A549 (cell line): ENCODE data around the gene PRR11. TPM values are rescaled to one million over a fixed set of nuclear protein-coding genes. Genes with fewer than 3 reads are reported as not detected.

Source experiments
- ATAC-seq, 2 experiments: fragments of 200-7000 bp in 1 of 2; fragments of >200 bp in 1 of 2; cut with Nextera tagmentation in 1 of 2; cut with Tn5 transposase in 1 of 2; 3 replicates each; pipeline versions ENCODE4 v1.8.0 to v1.9.1; 2018 to 2020; ENCODE audit warnings: mild to moderate bottlenecking in 1 of 2, moderate library complexity in 1 of 2
- CTCF ChIA-PET: fragments of 300-600 bp; sonication (Branson Sonifier 250); formaldehyde crosslinking; extraction: SDS; loops from one replicate; lab custom pipeline; 2021; ENCODE audit warnings: antibody characterized with exemption, inconsistent platforms; lab: Yijun Ruan, JAX
- POLR2A ChIA-PET: fragments of 350-600 bp; formaldehyde crosslinking; extraction: SDS; loops from one replicate; lab custom pipeline; 2021; ENCODE audit warnings: antibody characterized with exemption, inconsistent platforms; lab: Yijun Ruan, JAX
- DNase-seq, 2 experiments: peaks; one replicate each; pipeline versions ENCODE4 v3.0.0 to v3.0.0-alpha.2; 2011 to 2016; ENCODE audit warnings: low read depth in 1 of 2, low spot score in 1 of 2
- FAIRE-seq: peaks from 2 replicates; lab custom pipeline; 2011; peaks lifted over from hg19 to GRCh38; lab: Jason Lieb, UNC
- H3K27ac ChIP-seq, 2 experiments: fragments of >200 bp; sonication (Bioruptor Twin); formaldehyde crosslinking; 3 replicates each; pipeline ENCODE4 v1.5.1; 2016 to 2017
- H3K4me1 ChIP-seq: fragments of >200 bp; sonication (Bioruptor Twin); formaldehyde crosslinking; 3 replicates; pipeline ENCODE4 v1.6.1; 2016
- H3K4me2 ChIP-seq: fragments of >200 bp; sonication (Bioruptor Twin); formaldehyde crosslinking; 3 replicates; pipeline ENCODE4 v1.6.1; 2016
- H3K4me3 ChIP-seq: fragments of >200 bp; sonication (Bioruptor Twin); formaldehyde crosslinking; 3 replicates; pipeline ENCODE4 v1.5.1; 2016
- H3K9me3 ChIP-seq: fragments of >200 bp; sonication (Bioruptor Twin); formaldehyde crosslinking; 3 replicates; pipeline ENCODE4 v1.6.1; 2016
- CEBPB ChIP-seq, 2 experiments: fragments of >200 bp in 1 of 2; sonication (Bioruptor Twin) in 1 of 2; formaldehyde crosslinking in 1 of 2; IDR thresholded peaks; 2 replicates each; pipeline ENCODE4 v1.6.1; 2012 to 2016
- CHD2 ChIP-seq: fragments of 150-350 bp; IDR thresholded peaks from 2 replicates; pipeline ENCODE4 v1.6.1; 2014; ENCODE audit warnings: low read length; ENCODE audit not compliant: partially characterized antibody
- CHD4 ChIP-seq: fragments of 200-600 bp; sonication (generic); IDR thresholded peaks from 2 replicates; pipeline ENCODE4 v1.6.1; 2016; ENCODE audit warnings: antibody characterized with exemption, mild to moderate bottlenecking, borderline replicate concordance
- EP300 ChIP-seq, 2 experiments: fragments of >200 bp; sonication (Bioruptor Twin); formaldehyde crosslinking; IDR thresholded peaks; 2 replicates in 1 of 2; 3 replicates in 1 of 2; pipeline ENCODE4 v1.6.1; 2016 to 2017
- FOXS1 ChIP-seq: fragments of 250-450 bp; sonication (Bioruptor Pico); IDR thresholded peaks from 2 replicates; pipeline ENCODE4 v1.5.0; 2020; ENCODE audit warnings: mild to moderate bottlenecking, moderate library complexity
- HOXB5 ChIP-seq: fragments of 250-450 bp; sonication (Bioruptor Pico); IDR thresholded peaks from 2 replicates; pipeline ENCODE4 v1.5.0; 2020; ENCODE audit warnings: mild to moderate bottlenecking, moderate library complexity
- JUN ChIP-seq, 2 experiments: fragments of >200 bp; sonication (Bioruptor Twin); formaldehyde crosslinking; IDR thresholded peaks; 2 replicates in 1 of 2; 3 replicates in 1 of 2; pipeline ENCODE4 v1.6.1; 2016 to 2017
- JUNB ChIP-seq: fragments of >200 bp; sonication (Bioruptor Twin); formaldehyde crosslinking; IDR thresholded peaks from 2 replicates; pipeline ENCODE4 v1.6.1; 2016
- MAFK ChIP-seq: fragments of 450-650 bp; IDR thresholded peaks from 2 replicates; pipeline ENCODE4 v1.6.1; 2014; ENCODE audit not compliant: partially characterized antibody
- MAZ ChIP-seq: fragments of 150-350 bp; IDR thresholded peaks from 2 replicates; pipeline ENCODE4 v1.6.1; 2014; ENCODE audit warnings: antibody characterized with exemption, low read depth, low read length, borderline replicate concordance
- NFE2L2 ChIP-seq: fragments of 150-350 bp; conservative IDR thresholded peaks from 2 replicates; pipeline ENCODE4 v1.6.1; 2014; ENCODE audit warnings: low read length
- NPAS2 ChIP-seq: fragments of 250-450 bp; sonication (Bioruptor Pico); IDR thresholded peaks from 2 replicates; pipeline ENCODE4 v1.8.0; 2022; ENCODE audit warnings: mild to moderate bottlenecking, moderate library complexity, borderline replicate concordance
- POLR2AphosphoS2 ChIP-seq: conservative IDR thresholded peaks from 2 replicates; pipeline ENCODE4 v1.6.1; 2012; ENCODE audit warnings: low read length, improper control_type of control experiment, inconsistent platforms
- RCOR1 ChIP-seq: fragments of 150-350 bp; IDR thresholded peaks from 2 replicates; pipeline ENCODE4 v1.6.1; 2014; ENCODE audit warnings: antibody characterized with exemption, low read length, low read depth
- RFX5 ChIP-seq: fragments of 450-650 bp; IDR thresholded peaks from 2 replicates; pipeline ENCODE4 v1.7.1; 2014; ENCODE audit warnings: antibody characterized with exemption, mild to moderate bottlenecking, moderate library complexity
- SMC3 ChIP-seq: fragments of >200 bp; sonication (Bioruptor Twin); formaldehyde crosslinking; IDR thresholded peaks from 3 replicates; pipeline ENCODE4 v1.6.1; 2018; ENCODE audit warnings: inconsistent platforms
- TFCP2L1 ChIP-seq: fragments of 250-450 bp; sonication (Bioruptor Pico); IDR thresholded peaks from 2 replicates; pipeline ENCODE4 v1.5.0; 2021; ENCODE audit warnings: mild to moderate bottlenecking
- TP53 ChIP-seq: fragments of 250-450 bp; sonication (Bioruptor Pico); IDR thresholded peaks from 2 replicates; pipeline ENCODE4 v1.5.0; 2021; ENCODE audit warnings: mild to moderate bottlenecking, moderate library complexity
- ZFP36 ChIP-seq: fragments of 450-650 bp; IDR thresholded peaks from 2 replicates; pipeline ENCODE4 v1.6.1; 2014; ENCODE audit warnings: borderline replicate concordance; ENCODE audit not compliant: partially characterized antibody
- WGBS: methylation state at CpG from one replicate; pipeline ENCODE4 v1.1.6; 2017; ENCODE audit errors: missing lambda C conversion rate; 5-methylcytosine and 5-hydroxymethylcytosine counted together
- polyA plus RNA-seq, 4 experiments: library from polyadenylated mRNA; depleted of rRNA in 3 of 4; stranded (reverse); fragments of >200 nt; fragmentation: RNase III in 1 of 4; extraction: RNeasy Plus Mini Kit Qiagen cat#74134 plus additional on column Dnase treatment in 1 of 4; gene quantifications; 2 replicates in 3 of 4; 3 replicates in 1 of 4; pipeline ENCODE4 v1.2.3, GENCODE V29; 2011 to 2017
- TF ChIP-seq, protein P1 (sequence below): IDR thresholded peaks from 2 replicates; pipeline ENCODE4 v1.6.1; 2012
- TF ChIP-seq, protein P2 (sequence below): fragments of 250-450 bp; sonication (Bioruptor Pico); IDR thresholded peaks from 2 replicates; pipeline ENCODE4 v1.5.0; 2020; ENCODE audit warnings: low read depth, mild to moderate bottlenecking, moderate library complexity
- TF ChIP-seq, protein P3 (sequence below): fragments of >200 bp; sonication (Bioruptor Twin); formaldehyde crosslinking; IDR thresholded peaks from 2 replicates; pipeline ENCODE4 v1.6.1; 2016
- TF ChIP-seq, protein P4 (sequence below): fragments of >200 bp; sonication (Bioruptor Twin); formaldehyde crosslinking; IDR thresholded peaks from 3 replicates; pipeline ENCODE4 v1.5.1; 2016

PRR11 gene
- polyA plus RNA-seq, 2 of the 4 experiments (the other 2 are of a cell fraction), result 66.4 to 66.9 TPM

DNA sequence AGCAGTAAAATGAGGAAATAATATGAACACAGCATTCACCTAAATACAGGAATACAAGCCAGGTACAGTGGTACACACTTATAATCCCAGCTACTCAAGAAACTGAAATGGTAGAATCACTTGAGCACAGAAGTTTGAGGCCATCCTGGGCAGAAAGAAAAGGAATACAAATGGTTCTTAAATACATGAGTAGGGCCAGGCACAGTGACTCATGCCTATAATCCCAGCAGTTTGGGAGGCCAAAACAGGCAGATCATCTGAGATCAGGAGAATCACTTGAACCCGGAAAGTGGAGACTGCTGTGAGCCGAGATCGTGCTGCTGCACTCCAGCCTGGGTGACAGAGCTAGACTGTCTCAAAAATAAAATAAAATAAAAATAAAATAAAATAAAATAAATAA is 31.3 kb downstream of the PRR11 start:
- ATAC-seq, result no peak
- CTCF ChIA-PET, result interaction anchor here (2.6 kb wide), 1 partner anchor 11 kb away, joined by 13 read pairs; no protein-coding TSS in a partner anchor
- WGBS, result 93% methylated on average over 3 of the region's 3 CpGs

DNA sequence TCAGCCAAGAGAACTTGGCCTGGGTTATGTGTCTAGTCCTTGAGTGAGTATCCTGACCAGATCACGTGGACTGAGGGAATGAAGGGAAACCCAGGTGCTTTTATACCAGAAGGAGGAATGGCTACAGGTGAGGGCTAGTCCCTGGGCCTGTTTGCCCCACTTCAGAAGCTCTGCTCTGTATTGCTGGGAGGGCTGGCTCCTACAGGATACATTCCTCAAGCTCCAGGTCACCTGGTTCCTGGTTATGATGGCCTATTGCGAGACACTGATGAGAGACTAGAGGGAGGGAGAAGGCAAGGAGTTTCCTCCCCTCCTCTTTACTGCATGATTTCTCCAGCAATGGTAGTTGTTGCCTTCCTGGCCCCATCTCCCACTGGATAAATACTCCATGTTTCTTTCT is 35.3 kb downstream of the PRR11 start:
- TF ChIP-seq FOXS1, result no peak
- TF ChIP-seq CHD2, result no peak
- no peak for TF ChIP-seq EP300 (IDR thresholded peaks at IDR 0.05)
- TF ChIP-seq NFE2L2, result no peak
- ChIA-PET POLR2A (no interaction called here), CTCF (interaction anchor here (0.9 to 1.1 kb wide), 2 partner anchors 25 to 120 kb away, joined by 3 read pairs; no protein-coding TSS in a partner anchor)
- no peak for DNase-seq
- 100% methylated on average over 2 of the region's 2 CpGs for WGBS
- H3K9me3 ChIP-seq, result no peaks in the 10 kb centered on the region
- no peak overlapping the region for H3K4me2 ChIP-seq
- H3K27ac ChIP-seq, result no peak overlapping the region
- H3K4me3 ChIP-seq, result no peak overlapping the region
- ATAC-seq, result no peak; a peak in 1 of 6 replicates
- H3K4me1 ChIP-seq, result 0 out of 3 replicates have a peak, but pooled peaks cover 4% of the 10 kb centered on the region
- FAIRE-seq, result no peak

More for the DNA sequence above, 31.3 kb downstream of the PRR11 start:
- DNase-seq (no peak), FAIRE-seq (no peak)
- TF ChIP-seq SMC3 (no peak), MAZ (no peak), RFX5 (no peak), RCOR1 (no peak), JUNB (no peak), EP300 (IDR thresholded peaks at IDR 0.05) (no peak), CHD4 (no peak), ZFP36 (no peak), TFCP2L1 (no peak)
- TF ChIP-seq, protein P1, sequence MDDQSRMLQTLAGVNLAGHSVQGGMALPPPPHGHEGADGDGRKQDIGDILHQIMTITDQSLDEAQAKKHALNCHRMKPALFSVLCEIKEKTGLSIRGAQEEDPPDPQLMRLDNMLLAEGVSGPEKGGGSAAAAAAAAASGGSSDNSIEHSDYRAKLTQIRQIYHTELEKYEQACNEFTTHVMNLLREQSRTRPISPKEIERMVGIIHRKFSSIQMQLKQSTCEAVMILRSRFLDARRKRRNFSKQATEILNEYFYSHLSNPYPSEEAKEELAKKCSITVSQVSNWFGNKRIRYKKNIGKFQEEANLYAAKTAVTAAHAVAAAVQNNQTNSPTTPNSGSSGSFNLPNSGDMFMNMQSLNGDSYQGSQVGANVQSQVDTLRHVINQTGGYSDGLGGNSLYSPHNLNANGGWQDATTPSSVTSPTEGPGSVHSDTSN, result no peak
- no peaks in the 10 kb centered on the region for H3K4me1 ChIP-seq
- H3K27ac ChIP-seq, result no peak overlapping the region
- POLR2A ChIA-PET, result no interaction called here
- no peaks in the 10 kb centered on the region for H3K9me3 ChIP-seq
- H3K4me2 ChIP-seq, result no peak overlapping the region
- no peak overlapping the region for H3K4me3 ChIP-seq

DNA sequence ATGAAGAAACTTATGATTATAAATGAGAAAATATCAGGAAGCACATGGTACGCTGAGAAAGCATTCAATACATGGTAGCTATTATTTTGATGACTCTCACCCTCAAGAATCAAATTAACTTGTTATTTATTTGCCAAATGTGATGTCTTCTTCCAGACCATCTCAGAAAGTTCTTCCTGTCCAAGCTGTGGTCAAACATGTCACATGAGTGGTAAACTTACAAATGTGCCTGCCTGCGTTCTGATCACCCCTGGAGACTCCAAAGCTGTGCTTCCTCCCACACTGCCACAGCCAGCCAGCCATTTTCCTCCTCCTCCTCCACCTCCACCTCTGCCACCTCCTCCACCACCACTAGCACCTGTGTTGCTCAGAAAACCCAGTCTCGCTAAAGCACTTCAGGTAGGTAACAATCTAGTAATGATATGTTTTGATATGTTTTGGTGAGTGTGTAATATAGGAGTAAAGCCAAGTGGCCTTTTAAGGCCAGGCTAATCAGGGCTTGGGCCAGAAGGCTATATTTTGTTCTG is 37.9 kb downstream of the PRR11 start:
- WGBS, result 90% methylated on average over 3 of the region's 3 CpGs
- no peak overlapping the region for H3K4me3 ChIP-seq
- TF ChIP-seq SMC3 (no peak), CEBPB (IDR thresholded peaks at IDR 0.05) (no peak), TP53 (CRISPR knock-in tag) (no peak), JUN (IDR thresholded peaks at IDR 0.05) (no peak), MAFK (no peak), POLR2AphosphoS2 (no peak), HOXB5 (no peak), NPAS2 (CRISPR knock-in tag) (no peak)
- TF ChIP-seq, protein P2, sequence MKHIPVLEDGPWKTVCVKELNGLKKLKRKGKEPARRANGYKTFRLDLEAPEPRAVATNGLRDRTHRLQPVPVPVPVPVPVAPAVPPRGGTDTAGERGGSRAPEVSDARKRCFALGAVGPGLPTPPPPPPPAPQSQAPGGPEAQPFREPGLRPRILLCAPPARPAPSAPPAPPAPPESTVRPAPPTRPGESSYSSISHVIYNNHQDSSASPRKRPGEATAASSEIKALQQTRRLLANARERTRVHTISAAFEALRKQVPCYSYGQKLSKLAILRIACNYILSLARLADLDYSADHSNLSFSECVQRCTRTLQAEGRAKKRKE, result no peak
- TF ChIP-seq, protein P3, sequence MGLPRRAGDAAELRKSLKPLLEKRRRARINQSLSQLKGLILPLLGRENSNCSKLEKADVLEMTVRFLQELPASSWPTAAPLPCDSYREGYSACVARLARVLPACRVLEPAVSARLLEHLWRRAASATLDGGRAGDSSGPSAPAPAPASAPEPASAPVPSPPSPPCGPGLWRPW, result no peak
- TF ChIP-seq, protein P4, sequence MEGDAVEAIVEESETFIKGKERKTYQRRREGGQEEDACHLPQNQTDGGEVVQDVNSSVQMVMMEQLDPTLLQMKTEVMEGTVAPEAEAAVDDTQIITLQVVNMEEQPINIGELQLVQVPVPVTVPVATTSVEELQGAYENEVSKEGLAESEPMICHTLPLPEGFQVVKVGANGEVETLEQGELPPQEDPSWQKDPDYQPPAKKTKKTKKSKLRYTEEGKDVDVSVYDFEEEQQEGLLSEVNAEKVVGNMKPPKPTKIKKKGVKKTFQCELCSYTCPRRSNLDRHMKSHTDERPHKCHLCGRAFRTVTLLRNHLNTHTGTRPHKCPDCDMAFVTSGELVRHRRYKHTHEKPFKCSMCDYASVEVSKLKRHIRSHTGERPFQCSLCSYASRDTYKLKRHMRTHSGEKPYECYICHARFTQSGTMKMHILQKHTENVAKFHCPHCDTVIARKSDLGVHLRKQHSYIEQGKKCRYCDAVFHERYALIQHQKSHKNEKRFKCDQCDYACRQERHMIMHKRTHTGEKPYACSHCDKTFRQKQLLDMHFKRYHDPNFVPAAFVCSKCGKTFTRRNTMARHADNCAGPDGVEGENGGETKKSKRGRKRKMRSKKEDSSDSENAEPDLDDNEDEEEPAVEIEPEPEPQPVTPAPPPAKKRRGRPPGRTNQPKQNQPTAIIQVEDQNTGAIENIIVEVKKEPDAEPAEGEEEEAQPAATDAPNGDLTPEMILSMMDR, result no peak
- H3K4me2 ChIP-seq, result no peak overlapping the region
- no peaks in the 10 kb centered on the region for H3K9me3 ChIP-seq
- 0 out of 3 replicates have a peak, but pooled peaks cover 4% of the 10 kb centered on the region for H3K4me1 ChIP-seq
- no peak overlapping the region for H3K27ac ChIP-seq
- DNase-seq, result no peak
- ChIA-PET POLR2A (no interaction called here), CTCF (interaction anchor here (0.5 to 1.2 kb wide), 4 partner anchors 8 to 23 kb away, joined by 3 read pairs; no protein-coding TSS in a partner anchor)
- FAIRE-seq, result no peak
- no peak for ATAC-seq
